Epidermal melanocyte (primary cell): ENCODE data around the gene KNDC1.
A peak's percentile ranks its signal among the peaks of the same experiment; 100 is the strongest.
"Not testable (repeated sequence)": the region's sequence is repeated elsewhere in the genome, so short reads cannot be mapped to it uniquely, and the experiment has no call there.

Experiments used
- DNase-seq: peaks from one replicate; pipeline ENCODE4 v3.0.0; 2011; ENCODE audit warnings: low spot score; ENCODE audit not compliant: insufficient read length

The KNDC1 gene

GRCh38 chr10:133254421-133255120 is 94.6 kb downstream of the KNDC1 start:
- no peak for DNase-seq

- DNase-seq: no peak
These were observed 95.3 kb downstream of the KNDC1 start for GRCh38 chr10:133255323-133255722.

- no peak for DNase-seq
These were observed 97.6 kb downstream of the KNDC1 start for GRCh38 chr10:133257489-133258065.

- no peak for DNase-seq
These were observed 98.2 kb downstream of the KNDC1 start for GRCh38 chr10:133258066-133258817.

GRCh38 chr10:133258818-133259601 is 99.0 kb downstream of the KNDC1 start:
- peak; percentile 87 for DNase-seq

- DNase-seq: no peak
These were observed 99.6 kb downstream of the KNDC1 start for GRCh38 chr10:133259602-133259989.

- DNase-seq: peak; percentile 34
These were observed 101.1 kb downstream of the KNDC1 start for GRCh38 chr10:133260895-133261725.

GRCh38 chr10:133261726-133262325 is 101.8 kb downstream of the KNDC1 start:
- DNase-seq: peak; percentile 84

- DNase-seq: no peak
These were observed 102.7 kb downstream of the KNDC1 start for GRCh38 chr10:133262696-133263095.

- DNase-seq: no peak
These were observed 103.7 kb downstream of the KNDC1 start for GRCh38 chr10:133263674-133264073.

- no peak for DNase-seq
These were observed 104.4 kb downstream of the KNDC1 start for GRCh38 chr10:133264461-133264860.

GRCh38 chr10:133265052-133265451 is 105.0 kb downstream of the KNDC1 start:
- DNase-seq: not testable (repeated sequence)

- no peak for DNase-seq
These were observed 106.2 kb downstream of the KNDC1 start for GRCh38 chr10:133266056-133266795.

GRCh38 chr10:133267293-133267692 is 107.3 kb downstream of the KNDC1 start:
- DNase-seq: no peak

- no peak for DNase-seq
These were observed 107.8 kb downstream of the KNDC1 start for GRCh38 chr10:133267829-133268228.

- no peak for DNase-seq
These were observed 108.5 kb downstream of the KNDC1 start for GRCh38 chr10:133268532-133268931.

- DNase-seq: no peak
These were observed 109.3 kb downstream of the KNDC1 start for GRCh38 chr10:133269367-133269766.

GRCh38 chr10:133270204-133270603 is 110.2 kb downstream of the KNDC1 start:
- no peak for DNase-seq

- DNase-seq: no peak
These were observed 110.8 kb downstream of the KNDC1 start for GRCh38 chr10:133270773-133271297.
